Measurements from ENCODE around the gene PPP2R3B.

PPP2R3B gene

GRCh38 chrX:292900-293897, 93.5 kb downstream of the PPP2R3B start:
- no peak for DNase-seq

- DNase-seq = no peak
Measured at GRCh38 chrX:291411-291901, 95.3 kb downstream of the PPP2R3B start.

GRCh38 chrX:290476-291166, 96.1 kb downstream of the PPP2R3B start:
- no peak for DNase-seq

GRCh38 chrX:288561-288991, 98.1 kb downstream of the PPP2R3B start:
- no peak for DNase-seq

GRCh38 chrX:287670-288069, 99.0 kb downstream of the PPP2R3B start:
- no peak for DNase-seq

GRCh38 chrX:285076-285677, 101.5 kb downstream of the PPP2R3B start:
- DNase-seq = no peak

Measured in activated CD4-positive, CD25-positive, alpha-beta regulatory T cell treated with anti-CD3 and anti-CD28 coated beads, Interleukin-2, amount 50 U/mL, for 72 hours (primary cell).